ENCODE results near the gene RAPGEF5. TPM values are rescaled to one million over a fixed set of nuclear protein-coding genes. Genes with fewer than 3 reads are reported as not detected.
A peak's percentile ranks its signal among the peaks of the same experiment; 100 is the strongest.

RAPGEF5 gene
- total RNA-seq, 1 experiment from 2014 or later: 16.4 TPM

GRCh38 chr7:22296916-22297315, 60.0 kb downstream of the RAPGEF5 start:
- H2AFZ ChIP-seq: no peak overlapping the region
- no peak overlapping the region for H3K4me2 ChIP-seq
- H3K4me3 ChIP-seq: no peak overlapping the region
- no peaks in the 10 kb centered on the region for H3K9me3 ChIP-seq (ENCODE audit: insufficient read depth, low read depth)
- no peaks in the 10 kb centered on the region for H3K36me3 ChIP-seq (ENCODE audit: low read depth)
- no peaks in the 10 kb centered on the region for H3K9me2 ChIP-seq (ENCODE audit: insufficient read depth)
- POLR2A ChIA-PET (ENCODE audit: unreplicated experiment): no interaction called here
- no peak overlapping the region for H3K27ac ChIP-seq
- no peaks in the 10 kb centered on the region for H3K27me3 ChIP-seq (ENCODE audit: insufficient read depth, low read depth)
- no peaks in the 10 kb centered on the region for H4K20me1 ChIP-seq (ENCODE audit: insufficient read depth)
- no peak for DNase-seq
- intact Hi-C loops (cut with micrococcal nuclease; ENCODE audit: unreplicated experiment): loop anchor here (5.0 kb wide), 2 partner anchors 185 to 190 kb away; no protein-coding TSS in a partner anchor
- no peaks in the 10 kb centered on the region for H3K4me1 ChIP-seq (replicated peaks; ENCODE audit: insufficient read depth)
- CTCF ChIA-PET: no interaction called here
- no peaks in the 10 kb centered on the region for H3K79me2 ChIP-seq (ENCODE audit: low read depth)
- no peaks in the 10 kb centered on the region for H3F3A ChIP-seq (ENCODE audit: insufficient read depth, low read depth)
- no TSS peak for BruUV-seq (replicated peaks)
- TF ChIP-seq EZH2 (IDR thresholded peaks at IDR 0.05; ENCODE audit: low read depth) (no peak), CTCF (conservative IDR thresholded peaks at IDR 0.05) (peak; percentile 37; the same call in 1 of the 2 replicates)

- DNase-seq: no peak
- POLR2A ChIA-PET (ENCODE audit: unreplicated experiment): no interaction called here
- H3K4me3 ChIP-seq: no peak overlapping the region
- H3K27ac ChIP-seq: no peak overlapping the region
- intact Hi-C loops (cut with micrococcal nuclease; ENCODE audit: unreplicated experiment): loop anchor here (5.0 kb wide), 2 partner anchors 184 to 191 kb away; no protein-coding TSS in a partner anchor
- H3K4me2 ChIP-seq: no peak overlapping the region
- TF ChIP-seq EZH2 (IDR thresholded peaks at IDR 0.05; ENCODE audit: low read depth): no peak
- TF ChIP-seq CTCF (conservative IDR thresholded peaks at IDR 0.05): no peak
- no peaks in the 10 kb centered on the region for H3K36me3 ChIP-seq (ENCODE audit: low read depth)
- H3F3A ChIP-seq (ENCODE audit: insufficient read depth, low read depth): no peaks in the 10 kb centered on the region
- BruUV-seq (replicated peaks): no TSS peak
- no peaks in the 10 kb centered on the region for H3K9me2 ChIP-seq (ENCODE audit: insufficient read depth)
- CTCF ChIA-PET: no interaction called here
- H2AFZ ChIP-seq: no peak overlapping the region
- H3K79me2 ChIP-seq (ENCODE audit: low read depth): no peaks in the 10 kb centered on the region
- no peaks in the 10 kb centered on the region for H3K27me3 ChIP-seq (ENCODE audit: insufficient read depth, low read depth)
- no peaks in the 10 kb centered on the region for H3K4me1 ChIP-seq (replicated peaks; ENCODE audit: insufficient read depth)
- H3K9me3 ChIP-seq (ENCODE audit: insufficient read depth, low read depth): no peaks in the 10 kb centered on the region
- no peaks in the 10 kb centered on the region for H4K20me1 ChIP-seq (ENCODE audit: insufficient read depth)
Observed at GRCh38 chr7:22296265-22296566, 60.7 kb downstream of the RAPGEF5 start.

DNA sequence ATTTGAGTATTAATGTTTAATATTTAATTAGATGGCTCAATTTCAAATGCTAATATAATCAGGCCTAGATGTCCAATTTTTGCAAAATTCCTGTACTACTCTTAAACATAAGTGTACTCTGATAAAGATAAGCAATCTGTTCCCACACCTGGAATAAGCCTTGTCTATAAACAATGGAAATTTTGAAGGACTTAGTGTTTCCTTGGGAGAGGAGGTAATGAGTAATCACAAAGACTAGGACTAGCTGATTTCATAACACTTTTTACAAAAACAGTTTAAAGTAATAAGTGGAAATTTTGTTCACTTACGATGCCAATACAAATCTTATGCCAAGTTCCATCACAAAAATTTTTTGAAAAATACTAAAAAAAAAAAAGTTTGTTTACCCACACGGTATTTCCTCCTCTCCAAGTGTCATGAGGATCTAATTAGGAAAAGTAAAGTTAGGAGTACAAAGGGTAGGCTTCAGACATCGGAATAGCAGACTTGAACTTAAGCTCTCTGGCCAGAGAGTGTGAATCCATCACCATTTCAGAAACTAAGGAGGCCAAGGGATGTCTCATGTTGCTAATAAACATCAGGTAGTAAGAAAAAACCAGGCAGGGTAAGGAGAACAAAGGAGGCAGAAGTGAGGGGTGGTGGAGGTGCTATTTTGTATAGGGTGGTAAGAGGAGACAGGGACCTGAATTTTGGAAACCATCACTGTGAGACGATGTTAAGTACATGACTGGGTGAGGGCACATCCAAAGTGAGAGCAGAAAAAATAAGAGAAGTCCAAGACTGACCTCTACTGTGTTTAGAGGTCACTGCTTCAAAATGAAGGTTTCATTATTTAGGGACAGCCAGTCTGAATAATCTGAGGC, 61.3 kb downstream of the RAPGEF5 start:
- Histone ChIP-seq H3K79me2 (ENCODE audit: low read depth) (no peaks in the 10 kb centered on the region), H3K9me3 (ENCODE audit: insufficient read depth, low read depth) (no peaks in the 10 kb centered on the region), H3K27ac (no peak overlapping the region), H4K20me1 (ENCODE audit: insufficient read depth) (no peaks in the 10 kb centered on the region), H3K4me1 (replicated peaks; ENCODE audit: insufficient read depth) (no peaks in the 10 kb centered on the region), H3K9me2 (ENCODE audit: insufficient read depth) (no peaks in the 10 kb centered on the region), H2AFZ (no peak overlapping the region), H3F3A (ENCODE audit: insufficient read depth, low read depth) (no peaks in the 10 kb centered on the region), H3K36me3 (ENCODE audit: low read depth) (no peaks in the 10 kb centered on the region), H3K4me3 (no peak overlapping the region), H3K27me3 (ENCODE audit: insufficient read depth, low read depth) (no peaks in the 10 kb centered on the region), H3K4me2 (no peak overlapping the region)
- no TSS peak for BruUV-seq (replicated peaks)
- TF ChIP-seq EZH2 (IDR thresholded peaks at IDR 0.05; ENCODE audit: low read depth) (no peak), CTCF (conservative IDR thresholded peaks at IDR 0.05) (no peak)
- no peak for DNase-seq
- intact Hi-C loops (cut with micrococcal nuclease; ENCODE audit: unreplicated experiment): loop anchor here (5.0 kb wide), 2 partner anchors 183 to 192 kb away; no protein-coding TSS in a partner anchor
- POLR2A ChIA-PET (ENCODE audit: unreplicated experiment): no interaction called here
- CTCF ChIA-PET: interaction anchor here (0.6 kb wide), 1 partner anchor 14 kb away, joined by 3 read pairs; no protein-coding TSS in a partner anchor
